Inflammatory macrophage treated with lipopolysaccharide for 4 hours (primary cell): ENCODE results near the gene ZMYND15.

Experiments
- DNase-seq: peaks from one replicate; pipeline ENCODE4 v3.0.0-alpha.2; 2020

Gene ZMYND15

DNA sequence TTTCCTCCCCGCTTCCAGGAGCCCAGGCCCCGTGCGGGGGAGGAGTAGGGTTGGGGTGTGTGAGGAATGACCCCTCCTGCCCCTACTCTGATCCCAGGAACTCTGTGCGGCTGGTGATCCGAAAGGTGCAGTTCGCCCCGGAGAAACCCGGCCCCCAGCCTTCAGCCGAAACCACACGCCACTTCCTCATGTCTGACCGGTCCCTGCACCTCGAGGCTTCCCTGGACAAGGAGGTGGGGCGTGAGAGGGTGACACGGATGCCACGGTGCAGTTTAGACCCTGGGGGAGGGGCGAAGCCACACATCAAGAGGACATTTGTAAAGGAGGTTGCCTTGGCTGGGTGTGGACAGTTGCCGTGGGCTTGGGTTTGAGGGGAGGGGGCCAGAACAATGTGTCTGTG is 21.8 kb upstream of the ZMYND15 start:
- no peak for DNase-seq

DNA sequence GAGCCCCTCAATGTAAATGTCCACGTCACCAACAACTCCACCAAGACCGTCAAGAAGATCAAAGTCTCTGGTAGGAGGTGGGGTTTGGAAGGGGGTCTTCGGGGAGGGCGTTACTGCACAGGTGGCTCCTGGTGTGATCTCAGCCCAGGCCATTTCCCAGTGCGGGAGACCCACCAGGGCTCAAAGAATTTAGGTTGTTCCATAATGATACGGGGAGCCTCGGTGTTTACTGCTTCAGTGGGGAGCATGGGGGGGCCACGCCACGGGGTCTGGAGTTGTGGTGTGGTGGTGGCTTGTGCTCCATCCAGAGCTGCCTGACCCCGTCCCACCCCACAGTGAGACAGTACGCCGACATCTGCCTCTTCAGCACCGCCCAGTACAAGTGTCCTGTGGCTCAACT is 21.4 kb upstream of the ZMYND15 start:
- DNase-seq = no peak

DNA sequence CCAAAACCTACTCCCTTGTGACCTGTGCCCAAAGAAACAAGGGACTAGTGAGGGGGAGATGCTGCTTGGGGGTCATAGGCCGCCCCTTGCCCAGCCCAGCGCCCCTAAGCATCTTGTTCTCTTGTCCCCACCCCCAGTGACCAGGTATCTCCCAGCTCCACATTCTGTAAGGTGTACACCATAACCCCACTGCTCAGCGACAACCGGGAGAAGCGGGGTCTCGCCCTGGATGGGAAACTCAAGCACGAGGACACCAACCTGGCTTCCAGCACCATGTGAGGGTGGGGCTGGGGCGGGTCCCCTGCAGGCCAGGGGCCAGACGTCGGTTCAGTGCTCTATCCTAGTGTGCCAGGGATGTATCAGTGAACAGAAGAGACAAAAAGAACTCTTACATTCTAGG is 20.5 kb upstream of the ZMYND15 start:
- no peak for DNase-seq

DNA sequence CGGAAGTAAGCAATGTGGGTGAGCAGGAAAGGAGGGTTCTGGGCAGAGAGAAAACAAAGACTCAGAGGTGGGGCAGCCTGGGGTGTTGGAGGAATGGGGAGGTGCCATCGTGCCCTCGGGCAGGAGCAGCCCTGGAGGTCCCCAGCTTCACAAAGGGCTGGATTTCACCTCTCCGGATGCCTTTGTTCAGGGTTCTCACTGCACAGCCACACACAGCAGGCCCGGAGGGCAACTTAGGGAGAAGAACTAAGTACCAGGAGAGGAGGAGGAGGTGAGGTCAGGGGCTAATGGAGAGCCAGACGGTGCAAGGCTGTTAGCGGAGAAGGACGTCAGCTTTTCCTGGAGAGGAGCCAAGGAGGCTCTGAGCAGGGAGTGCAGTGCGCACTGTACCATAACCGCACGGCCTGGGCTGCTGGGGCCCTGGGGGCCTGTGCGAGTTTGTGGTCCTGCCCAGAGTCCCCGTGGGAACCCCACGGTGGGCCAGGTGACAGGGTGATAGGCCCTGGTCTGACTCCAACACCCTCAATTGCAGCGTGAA is 19.9 kb upstream of the ZMYND15 start:
- DNase-seq = no peak

DNA sequence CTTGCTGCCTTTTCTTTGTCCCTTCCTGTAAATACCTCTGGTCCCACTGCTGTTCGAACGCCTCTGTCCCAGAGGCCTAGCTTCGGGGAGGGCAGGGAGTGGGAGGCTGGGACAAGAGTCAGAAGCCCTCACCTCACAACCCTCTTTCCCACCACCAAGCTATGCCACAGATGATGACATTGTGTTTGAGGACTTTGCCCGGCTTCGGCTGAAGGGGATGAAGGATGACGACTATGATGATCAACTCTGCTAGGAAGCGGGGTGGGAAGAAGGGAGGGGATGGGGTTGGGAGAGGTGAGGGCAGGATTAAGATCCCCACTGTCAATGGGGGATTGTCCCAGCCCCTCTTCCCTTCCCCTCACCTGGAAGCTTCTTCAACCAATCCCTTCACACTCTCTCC is 18.8 kb upstream of the ZMYND15 start:
- no peak for DNase-seq

DNA sequence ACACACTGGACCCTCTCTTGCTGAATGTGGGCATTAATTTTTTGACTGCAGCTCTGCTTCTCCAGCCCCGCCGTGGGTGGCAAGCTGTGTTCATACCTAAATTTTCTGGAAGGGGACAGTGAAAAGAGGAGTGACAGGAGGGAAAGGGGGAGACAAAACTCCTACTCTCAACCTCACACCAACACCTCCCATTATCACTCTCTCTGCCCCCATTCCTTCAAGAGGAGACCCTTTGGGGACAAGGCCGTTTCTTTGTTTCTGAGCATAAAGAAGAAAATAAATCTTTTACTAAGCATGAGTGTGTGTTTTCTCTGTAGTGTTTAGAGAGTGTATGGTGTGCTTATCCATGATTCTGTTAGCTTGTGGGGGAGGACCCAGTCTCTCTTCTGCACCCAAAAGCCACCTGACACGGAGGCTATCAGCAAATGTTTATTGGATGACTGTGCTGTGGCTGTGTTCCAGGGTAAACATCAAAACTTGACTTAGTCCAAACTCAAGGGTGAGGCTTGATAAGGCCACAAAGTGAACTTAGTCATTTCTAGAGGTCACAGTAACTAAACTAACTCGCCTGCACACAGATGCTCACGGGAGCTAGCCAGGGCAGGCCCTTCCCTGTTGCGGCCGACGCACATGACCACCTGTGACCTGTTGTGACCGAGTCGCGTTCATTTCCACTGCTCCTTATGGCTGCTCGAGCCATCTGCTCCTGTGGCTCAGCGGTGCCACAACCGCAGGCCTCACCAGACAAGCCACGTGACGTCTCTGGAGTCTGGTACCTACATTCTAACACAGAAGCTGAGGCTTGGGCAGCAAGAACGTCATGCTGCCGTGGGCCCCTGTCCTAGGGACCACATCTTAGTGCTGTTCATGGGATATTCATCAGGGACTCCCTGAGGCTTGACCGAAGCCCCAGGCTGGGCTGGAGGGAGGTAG is 18.2 kb upstream of the ZMYND15 start:
- DNase-seq = no peak

DNA sequence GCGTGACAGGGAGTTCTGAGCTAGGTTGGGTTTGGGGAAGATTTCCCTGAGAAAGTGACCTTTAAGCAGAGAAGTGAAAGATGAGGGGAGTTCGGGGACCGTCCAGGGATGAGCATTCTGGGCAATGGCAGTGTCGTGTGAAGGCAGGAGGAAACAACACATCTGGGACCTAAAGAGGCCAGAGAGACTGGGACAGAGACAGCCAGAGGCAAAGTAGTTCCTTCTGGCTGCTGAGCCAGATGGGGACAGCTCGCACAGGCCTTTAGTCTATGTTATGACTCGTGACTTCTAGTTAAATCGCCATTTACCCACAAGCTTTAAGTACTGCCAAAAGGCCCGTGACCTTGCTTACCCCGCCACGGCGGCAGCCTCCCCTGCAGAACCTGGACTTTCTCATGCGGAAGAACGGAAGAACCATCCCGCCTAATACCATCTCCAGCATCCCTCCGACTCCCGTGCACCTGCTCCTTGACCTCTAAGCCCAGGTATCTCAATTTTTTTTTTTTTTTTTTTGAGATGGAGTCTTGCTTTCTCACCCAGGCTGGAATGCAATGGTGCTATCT is 16.9 kb upstream of the ZMYND15 start:
- DNase-seq = peak; percentile 35

DNA sequence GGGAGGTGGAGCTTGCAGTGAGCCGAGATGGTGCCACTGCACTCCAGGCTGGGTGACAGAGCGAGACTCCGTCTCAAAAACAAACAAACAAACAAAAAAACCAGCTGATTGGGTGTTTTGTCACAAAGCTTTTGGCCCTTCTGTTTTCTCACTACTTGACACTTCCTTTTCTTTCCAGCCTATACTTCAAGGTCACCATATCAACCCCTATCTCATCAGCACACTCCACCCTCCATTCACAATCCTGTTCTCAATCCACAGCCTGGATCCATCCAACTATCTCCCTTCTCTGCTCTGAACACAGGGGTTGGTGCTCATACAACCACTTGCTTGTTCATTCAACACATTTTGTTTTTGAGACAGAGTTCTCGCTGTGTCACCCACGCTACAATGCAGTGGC is 15.0 kb upstream of the ZMYND15 start:
- peak; percentile 49 for DNase-seq

DNA sequence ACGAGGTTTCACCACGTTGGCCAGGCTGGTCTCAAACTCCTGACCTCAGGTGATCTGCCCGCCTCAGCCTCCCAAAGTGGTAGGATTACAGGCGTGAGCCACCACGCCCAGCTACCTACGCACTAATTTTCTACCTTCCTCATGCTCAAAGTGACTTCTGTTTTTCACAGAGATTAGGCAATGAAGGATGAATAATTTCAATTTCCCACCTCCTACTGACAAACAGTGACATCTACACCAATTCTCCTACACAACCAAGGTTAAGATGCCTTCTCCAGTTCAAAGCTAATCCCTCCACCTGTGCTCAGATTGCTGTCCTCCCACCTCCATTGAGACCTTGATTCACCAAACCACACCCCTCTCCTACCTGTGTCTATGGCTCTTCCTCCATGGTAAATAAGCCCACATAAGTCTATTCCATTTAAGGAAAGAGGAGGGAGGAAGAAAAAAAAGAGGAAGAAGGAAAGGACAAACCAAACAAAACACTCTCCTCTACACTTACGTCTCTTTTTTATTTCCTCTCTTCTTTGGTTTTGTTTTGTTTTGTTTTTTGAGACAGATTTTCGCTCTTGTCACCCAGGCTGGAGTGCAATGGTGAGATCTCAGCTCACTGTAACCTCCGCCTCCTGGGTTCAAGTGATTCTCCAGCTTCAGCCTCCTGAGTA is 13.9 kb upstream of the ZMYND15 start:
- peak; percentile 92 for DNase-seq

DNA sequence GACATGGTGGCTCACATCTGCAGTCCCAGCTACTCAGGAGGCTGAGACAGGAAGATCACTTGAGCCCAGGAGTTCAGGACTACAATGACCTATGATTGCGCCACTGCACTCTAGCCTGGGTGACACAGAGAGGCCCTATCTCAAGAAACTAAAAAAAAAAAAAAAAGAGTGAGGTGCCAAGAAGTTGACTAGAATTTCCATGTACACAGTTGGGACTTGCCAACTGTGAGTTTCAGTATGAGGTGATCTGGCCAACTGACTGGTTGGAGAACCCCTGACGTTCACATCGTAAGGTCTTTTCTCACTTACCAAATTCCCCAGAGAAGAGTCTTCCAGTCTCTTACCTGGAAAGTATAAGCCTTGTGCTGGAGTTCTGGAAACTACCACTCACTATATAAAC is 11.5 kb upstream of the ZMYND15 start:
- DNase-seq = peak; percentile 76

DNA sequence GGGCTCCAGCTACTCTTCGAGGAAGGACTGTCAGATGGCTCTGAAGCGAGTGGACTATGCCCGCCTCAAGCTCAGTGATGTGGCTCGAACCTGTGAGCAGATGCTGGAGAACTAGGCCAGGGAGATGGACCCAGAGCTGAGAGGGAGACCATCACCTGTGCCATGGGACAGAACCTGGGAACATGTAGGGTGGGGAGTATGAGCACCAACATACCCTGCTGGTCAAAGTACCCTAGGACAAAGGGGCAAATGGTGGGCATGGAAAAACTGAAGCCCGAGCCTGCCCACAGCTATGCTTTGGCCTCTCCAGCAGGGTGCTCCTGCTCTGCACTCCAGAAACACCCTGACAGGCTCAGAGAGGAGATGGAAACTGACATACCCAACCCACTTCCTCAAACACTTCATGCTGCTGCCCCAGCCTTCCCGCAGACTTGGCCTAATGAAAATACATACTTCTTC is 6.5 kb upstream of the ZMYND15 start:
- peak; percentile 94 for DNase-seq

DNA sequence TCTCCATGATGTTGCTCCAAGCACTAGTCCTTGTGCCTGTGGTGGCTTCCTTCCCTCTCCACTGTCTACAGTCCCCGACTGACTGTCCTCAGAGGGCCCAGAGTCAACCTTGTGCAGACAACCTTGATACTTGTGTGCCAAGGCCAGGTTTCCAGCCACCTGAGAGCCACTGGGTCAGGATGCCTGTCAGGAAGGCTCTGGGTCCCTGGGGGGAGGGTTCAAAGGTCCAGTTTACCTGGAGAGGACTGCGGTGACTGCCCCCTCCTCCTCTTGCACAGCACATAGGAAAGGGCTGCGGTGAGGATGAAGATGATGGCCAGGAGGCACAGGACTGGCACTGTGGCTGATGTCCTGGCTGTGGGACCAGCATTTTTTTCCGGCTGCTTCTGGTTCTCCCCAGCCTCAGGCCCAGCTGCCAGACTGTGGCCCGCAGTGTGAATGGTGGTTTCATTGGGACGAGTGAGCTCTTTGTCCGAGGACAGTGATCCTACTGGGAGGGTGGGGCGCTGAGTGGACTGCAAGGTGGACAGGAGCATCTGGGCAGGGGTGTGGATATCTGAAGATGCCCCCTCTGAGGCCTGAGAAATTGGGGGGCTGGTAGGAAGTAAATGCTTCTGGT is 4.7 kb upstream of the ZMYND15 start:
- DNase-seq = no peak

DNA sequence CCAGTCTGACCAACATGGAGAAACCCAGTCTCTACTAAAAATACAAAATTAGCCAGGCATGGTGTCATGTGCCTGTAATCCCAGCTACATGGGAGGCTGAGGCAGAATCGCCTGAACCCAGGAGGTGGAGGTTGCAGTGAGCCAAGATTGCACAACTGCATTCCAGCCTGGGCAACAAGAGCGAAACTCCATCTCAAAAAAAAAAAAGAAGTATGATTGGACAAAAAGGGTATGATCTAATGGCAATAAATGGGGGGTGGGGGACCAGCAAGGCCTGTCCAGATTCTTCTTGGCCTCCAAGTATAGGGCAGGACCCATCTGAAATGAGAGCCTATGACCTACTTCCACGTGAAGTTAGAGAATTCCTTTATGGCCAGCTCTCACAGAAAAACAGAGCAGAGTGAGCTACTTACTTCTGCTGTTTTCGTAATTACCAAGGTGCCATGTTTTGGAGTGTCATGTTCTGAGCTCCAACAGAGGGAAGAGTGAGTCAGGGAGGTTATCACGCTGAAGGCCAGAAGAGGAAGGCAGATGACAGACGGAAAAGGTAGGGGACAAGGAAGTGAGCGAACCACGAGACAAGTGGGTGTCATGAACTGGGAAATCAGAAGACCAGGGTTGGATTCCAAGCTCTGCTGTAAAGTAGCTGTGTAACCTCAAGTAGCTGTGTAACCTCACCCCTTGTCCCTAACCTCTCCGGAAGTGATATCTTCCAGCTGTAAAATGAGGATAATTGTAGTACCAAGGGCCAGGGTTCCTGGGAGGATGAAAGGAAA is 3.6 kb upstream of the ZMYND15 start:
- peak; percentile 96 for DNase-seq

DNA sequence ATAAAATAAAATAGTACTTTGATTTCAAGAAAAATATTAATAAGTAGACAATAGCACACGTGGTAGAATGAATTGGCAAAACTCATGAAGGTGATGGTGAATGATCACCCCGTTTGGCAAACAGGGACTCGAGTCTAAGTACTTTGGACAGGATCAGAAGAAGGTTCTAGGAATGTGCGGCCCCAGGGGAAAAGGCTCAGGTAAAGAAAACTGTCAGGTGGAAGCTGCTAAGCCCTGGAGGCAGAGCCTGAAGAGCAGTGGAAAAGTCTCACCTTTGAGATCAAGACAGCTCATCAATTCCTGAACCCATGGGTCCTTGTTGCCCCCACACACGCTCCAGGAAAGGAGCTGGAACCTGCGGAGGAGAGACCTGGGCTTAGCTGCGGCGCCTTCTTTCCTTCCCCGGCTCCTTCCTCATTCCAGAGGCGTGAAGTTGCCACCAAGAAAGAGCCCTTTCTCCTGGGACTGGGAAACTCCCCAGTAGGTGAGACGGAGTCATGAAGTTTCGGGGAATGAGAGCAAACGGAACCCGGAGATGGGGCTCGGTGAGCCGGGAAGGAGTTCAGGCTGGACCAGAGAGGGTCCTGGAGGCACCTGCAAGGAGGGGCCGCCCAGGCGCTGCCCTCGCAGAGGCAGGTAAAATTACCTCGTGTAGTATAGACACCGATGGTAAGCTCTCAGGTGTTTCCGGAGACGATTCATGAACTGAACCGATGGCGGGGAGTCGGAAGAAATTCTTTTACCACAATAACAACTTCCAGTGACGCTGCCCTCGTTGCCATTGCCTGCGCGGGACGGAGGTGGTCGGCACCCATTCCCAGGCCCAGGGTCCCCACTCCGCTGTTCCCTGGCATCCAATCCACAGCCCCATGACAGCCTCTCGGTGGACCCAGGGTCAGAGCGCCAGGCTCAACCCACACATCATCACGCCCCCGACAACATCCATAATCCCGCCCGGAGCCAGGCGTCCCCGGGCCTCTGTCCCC is 1.2 kb upstream of the ZMYND15 start:
- peak; percentile 42 for DNase-seq

DNA sequence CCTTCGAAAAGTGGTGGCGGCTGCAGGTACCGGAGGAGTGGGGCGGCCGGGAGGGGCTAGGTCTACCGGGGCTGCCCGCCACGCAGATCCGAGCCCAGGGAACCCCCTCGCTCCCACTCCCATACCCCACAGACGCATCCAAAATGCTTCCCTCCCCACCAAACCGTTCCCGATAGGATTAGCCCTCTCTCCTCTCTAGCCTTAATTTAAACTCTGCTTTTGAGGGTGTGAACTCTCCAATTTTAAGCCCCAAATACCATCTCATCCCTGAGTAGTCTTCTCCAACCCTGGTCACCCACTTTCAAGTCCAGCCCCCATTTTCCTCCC is 355 bp downstream of the ZMYND15 start:
- DNase-seq = no peak

DNA sequence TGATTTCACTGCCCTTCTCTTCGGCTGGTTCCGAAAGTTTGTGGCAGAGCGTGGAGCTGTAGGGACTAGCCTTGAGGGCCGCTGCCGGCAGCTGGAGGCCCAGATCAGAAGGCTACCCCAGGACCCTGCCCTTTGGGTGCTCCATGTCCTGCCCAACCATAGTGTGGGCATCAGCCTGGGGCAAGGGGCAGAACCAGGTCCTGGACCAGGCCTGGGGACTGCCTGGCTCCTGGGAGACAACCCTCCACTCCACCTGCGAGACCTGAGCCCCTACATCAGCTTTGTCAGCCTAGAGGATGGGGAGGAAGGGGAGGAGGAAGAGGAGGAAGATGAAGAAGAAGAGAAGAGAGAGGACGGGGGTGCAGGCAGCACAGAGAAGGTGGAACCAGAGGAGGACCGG is 951 bp downstream of the ZMYND15 start:
- DNase-seq = no peak

DNA sequence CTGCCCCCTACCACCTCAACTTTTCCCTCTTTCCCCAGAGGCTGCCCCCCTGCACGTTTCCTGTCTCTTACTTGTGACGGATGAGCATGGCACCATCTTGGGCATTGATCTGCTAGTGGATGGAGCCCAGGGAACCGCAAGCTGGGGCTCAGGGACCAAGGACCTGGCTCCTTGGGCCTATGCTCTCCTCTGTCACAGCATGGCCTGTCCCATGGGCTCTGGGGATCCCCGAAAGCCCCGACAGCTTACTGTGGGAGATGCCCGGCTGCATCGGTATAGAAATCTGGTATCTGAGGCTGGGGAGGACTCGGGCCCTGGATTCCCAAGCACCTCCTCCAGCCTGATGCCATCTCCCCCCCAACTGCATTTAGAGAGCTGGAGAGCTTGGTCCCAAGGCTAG is 1.9 kb downstream of the ZMYND15 start:
- no peak for DNase-seq

DNA sequence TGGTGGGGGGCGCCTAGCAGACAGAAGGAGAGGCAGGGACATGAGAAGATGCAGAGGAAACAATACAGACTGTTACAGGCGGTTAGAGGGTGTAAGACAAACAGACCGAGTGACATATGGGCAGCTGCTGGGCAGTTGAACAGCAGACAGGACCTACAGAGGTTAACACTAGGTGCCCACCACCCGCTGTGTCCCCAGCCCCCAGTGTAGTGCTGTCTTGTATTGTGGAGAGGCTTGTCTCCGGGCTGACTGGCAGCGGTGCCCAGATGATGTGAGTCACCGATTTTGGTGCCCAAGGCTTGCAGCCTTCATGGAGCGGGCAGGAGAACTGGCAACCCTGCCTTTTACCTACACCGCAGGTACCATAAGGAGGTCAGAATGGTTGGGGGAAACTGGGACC is 2.5 kb downstream of the ZMYND15 start:
- no peak for DNase-seq

DNA sequence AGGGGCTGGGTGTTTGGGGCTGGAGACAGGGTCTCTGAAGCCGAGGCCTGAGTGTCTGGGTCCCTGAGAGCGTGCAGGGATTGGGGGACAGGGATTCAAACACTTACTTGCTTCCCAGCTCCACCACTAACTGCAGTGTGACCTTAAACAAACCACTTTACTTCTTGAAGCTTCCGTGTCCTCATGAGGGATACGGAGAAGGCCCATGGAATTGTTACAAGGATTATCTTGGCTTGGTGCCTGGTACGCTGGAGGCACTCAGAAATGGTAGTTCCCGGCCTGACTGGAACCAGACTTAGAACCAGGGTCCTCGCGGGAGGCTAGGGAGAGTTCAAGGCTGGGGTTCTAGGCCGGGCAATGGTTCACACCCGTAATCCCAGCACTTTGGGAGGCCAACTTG is 3.0 kb downstream of the ZMYND15 start:
- no peak for DNase-seq

DNA sequence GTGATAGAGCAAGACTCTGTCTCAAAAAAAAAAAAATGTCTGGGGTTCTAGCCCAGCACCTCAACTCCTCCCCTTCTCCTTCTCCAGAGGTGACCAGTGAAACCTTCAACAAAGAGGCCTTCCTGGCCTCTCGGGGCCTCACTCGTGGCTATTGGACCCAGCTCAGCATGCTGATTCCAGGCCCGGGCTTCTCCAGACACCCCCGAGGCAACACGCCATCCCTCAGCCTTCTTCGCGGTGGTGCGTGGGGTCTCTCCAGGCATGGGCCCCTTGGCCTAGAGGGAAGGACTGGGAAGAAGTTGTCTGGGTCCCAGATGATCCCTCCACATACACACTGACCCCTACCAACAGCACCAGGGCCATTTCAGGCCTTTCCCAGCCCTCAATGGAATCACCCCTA is 3.6 kb downstream of the ZMYND15 start:
- DNase-seq = no peak

DNA sequence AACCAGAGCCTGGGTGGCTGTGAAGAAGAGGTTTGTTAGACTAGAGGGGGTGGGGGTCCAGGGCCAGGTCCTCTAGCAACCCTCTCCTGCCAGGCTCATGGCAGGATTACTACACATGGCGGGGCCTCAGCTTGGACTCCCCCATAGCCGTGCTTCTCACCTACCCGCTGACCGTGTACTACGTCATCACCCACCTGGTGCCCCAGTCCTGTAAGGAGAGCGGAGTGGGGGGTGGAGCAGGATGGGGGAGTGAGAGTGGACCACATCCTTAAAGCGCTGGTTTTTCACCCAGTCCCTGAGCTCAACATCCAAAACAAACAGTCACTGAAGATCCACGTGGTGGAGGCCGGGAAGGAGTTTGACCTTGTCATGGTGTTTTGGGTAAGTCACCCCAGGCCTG is 4.3 kb downstream of the ZMYND15 start:
- DNase-seq = no peak
